Effector memory CD4-positive, alpha-beta T cell (primary cell): ENCODE data around the gene TAMM41.
"Not testable (repeated sequence)": the region's sequence is repeated elsewhere in the genome, so short reads cannot be mapped to it uniquely, and the experiment has no call there.

ENCODE experiments used
- DNase-seq, 3 donors: peaks; one replicate each; pipeline ENCODE4 v3.0.0-alpha.2; 2020
- H3K27ac ChIP-seq: 2 replicates; pipeline ENCODE4 v1.7.0; 2013; ENCODE audit warnings: mild to moderate bottlenecking, low read length, moderate library complexity; ENCODE audit not compliant: insufficient read depth, poor library complexity, severe bottlenecking
- H3K27me3 ChIP-seq: replicated peaks from 2 replicates; pipeline ENCODE4 v1.7.0; 2013; ENCODE audit warnings: mild to moderate bottlenecking, low read length; ENCODE audit not compliant: insufficient read depth, control insufficient read depth, poor library complexity, severe bottlenecking
- H3K36me3 ChIP-seq: 2 replicates; pipeline ENCODE4 v1.7.0; 2013; ENCODE audit warnings: mild to moderate bottlenecking, low read length, moderate library complexity; ENCODE audit not compliant: control insufficient read depth, insufficient read depth
- H3K4me1 ChIP-seq: 2 replicates; pipeline ENCODE4 v1.7.0; 2013; ENCODE audit warnings: low read length, mild to moderate bottlenecking; ENCODE audit not compliant: control insufficient read depth, insufficient read depth, poor library complexity, severe bottlenecking
- H3K4me3 ChIP-seq: 2 replicates; pipeline ENCODE4 v1.7.0; 2013; ENCODE audit warnings: low read length, low read depth, mild to moderate bottlenecking; ENCODE audit not compliant: insufficient read depth, poor library complexity, severe bottlenecking
- H3K9me3 ChIP-seq: 2 replicates; pipeline ENCODE4 v1.7.0; 2013; ENCODE audit warnings: mild to moderate bottlenecking, low read length, moderate library complexity; ENCODE audit not compliant: control insufficient read depth
- total RNA-seq, 3 donors: gene quantifications; one replicate each; lab custom pipeline; 2026; lab: John Stamatoyannopoulos, UW

Gene TAMM41
- 9.9 to 15.3 (median 10.5) reads per million in 3 donors for total RNA-seq

GRCh38 chr3:11846281-11847266 lies at the start of gene TAMM41:
Gene TAMM41, minus strand, starts transcription at chr3:11846885. Its CDS starts 249 bp downstream, at chr3:11846636.
- Histone ChIP-seq H3K4me1 (peaks cover 17% of the 10 kb centered on the region), H3K9me3 (no peaks in the 10 kb centered on the region), H3K4me3 (peak within 1 kb of the TSS; percentile 95), H3K36me3 (peaks cover 13% of the 10 kb centered on the region), H3K27ac (peak within 1 kb of the TSS; percentile 79), H3K27me3 (no peaks in the 10 kb centered on the region)
- DNase-seq: peak; percentile 62 to 76 (median 76)

- Histone ChIP-seq H3K9me3 (no peaks in the 10 kb centered on the region), H3K27ac (no peak overlapping the region), H3K36me3 (no peaks in the 10 kb centered on the region), H3K4me3 (no peak overlapping the region), H3K27me3 (no peaks in the 10 kb centered on the region), H3K4me1 (no peaks in the 10 kb centered on the region)
- no peak for DNase-seq
Measured at GRCh38 chr3:11878837-11879236, 32.2 kb upstream of the TAMM41 start.

DNA sequence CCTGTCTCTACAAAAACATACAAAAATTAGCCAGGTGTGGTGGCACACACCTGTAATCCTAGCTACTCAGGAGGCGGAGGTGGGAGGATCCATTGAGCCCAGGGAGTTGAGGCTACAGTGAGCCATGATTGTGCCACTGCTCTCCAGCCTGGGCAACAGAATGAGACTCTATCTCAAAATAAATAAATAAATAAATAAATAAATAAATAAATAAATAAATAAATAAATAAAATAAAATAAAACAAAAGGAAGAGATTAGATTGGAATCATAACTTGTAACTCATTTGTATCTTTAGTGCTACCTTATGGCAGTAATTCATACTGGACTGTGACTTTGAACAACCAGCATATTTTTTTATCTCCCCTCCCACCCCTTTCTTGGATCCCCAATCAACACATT lies 28.0 kb upstream of the TAMM41 start:
- H3K4me3 ChIP-seq, H3K27ac ChIP-seq, H3K27me3 ChIP-seq, H3K4me1 ChIP-seq, DNase-seq, H3K36me3 ChIP-seq, H3K9me3 ChIP-seq: not testable (repeated sequence)

DNA sequence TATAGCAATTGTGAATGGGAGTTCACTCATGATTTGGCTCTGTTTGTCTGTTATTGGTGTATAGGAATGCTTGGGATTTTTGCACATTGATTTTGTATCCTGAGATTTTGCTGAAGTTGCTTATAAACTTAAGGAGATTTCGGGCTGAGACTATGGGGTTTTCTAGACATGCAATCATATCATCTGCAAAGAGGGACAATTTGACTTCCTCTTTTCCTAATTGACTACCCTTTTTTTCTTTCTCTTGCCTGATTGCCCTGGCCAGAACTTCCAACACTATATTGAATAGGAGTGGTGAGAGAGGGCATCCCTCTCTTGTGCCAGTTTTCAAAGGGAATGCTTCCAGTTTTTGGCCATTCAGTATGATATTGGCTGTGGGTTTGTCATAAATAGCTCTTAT lies 17.1 kb upstream of the TAMM41 start:
- H3K27ac ChIP-seq, H3K4me1 ChIP-seq, H3K9me3 ChIP-seq, H3K27me3 ChIP-seq, H3K4me3 ChIP-seq, H3K36me3 ChIP-seq, DNase-seq: not testable (repeated sequence)

- DNase-seq, H3K4me1 ChIP-seq, H3K27me3 ChIP-seq, H3K4me3 ChIP-seq, H3K9me3 ChIP-seq, H3K27ac ChIP-seq, H3K36me3 ChIP-seq: not testable (repeated sequence)
Measured at GRCh38 chr3:11862584-11862983, 15.9 kb upstream of the TAMM41 start.

GRCh38 chr3:11862145-11862544 lies 15.5 kb upstream of the TAMM41 start:
- not testable (repeated sequence) for H3K27ac ChIP-seq, H3K4me1 ChIP-seq, H3K9me3 ChIP-seq, H3K36me3 ChIP-seq, H3K4me3 ChIP-seq, DNase-seq, H3K27me3 ChIP-seq

DNA sequence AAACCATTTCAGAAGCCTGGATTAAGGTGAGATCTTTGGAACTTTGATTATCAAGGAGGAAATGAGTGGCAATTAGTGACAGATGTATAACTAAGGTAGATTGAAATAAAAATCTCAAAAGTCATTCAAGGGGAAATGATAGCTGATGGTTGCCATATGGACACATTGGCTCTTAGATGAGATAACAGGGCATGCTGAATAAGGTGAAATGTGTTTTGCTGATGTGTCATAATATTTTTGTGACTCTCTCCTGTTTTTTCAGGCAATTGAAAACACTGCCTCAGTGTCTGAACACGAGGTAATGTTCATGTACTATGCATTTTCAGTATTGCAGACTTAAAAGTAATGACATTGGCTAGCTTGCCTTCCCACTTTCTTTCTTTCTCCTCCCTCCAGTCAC lies 13.5 kb upstream of the TAMM41 start:
- not testable (repeated sequence) for H3K4me3 ChIP-seq, H3K27ac ChIP-seq, DNase-seq

DNA sequence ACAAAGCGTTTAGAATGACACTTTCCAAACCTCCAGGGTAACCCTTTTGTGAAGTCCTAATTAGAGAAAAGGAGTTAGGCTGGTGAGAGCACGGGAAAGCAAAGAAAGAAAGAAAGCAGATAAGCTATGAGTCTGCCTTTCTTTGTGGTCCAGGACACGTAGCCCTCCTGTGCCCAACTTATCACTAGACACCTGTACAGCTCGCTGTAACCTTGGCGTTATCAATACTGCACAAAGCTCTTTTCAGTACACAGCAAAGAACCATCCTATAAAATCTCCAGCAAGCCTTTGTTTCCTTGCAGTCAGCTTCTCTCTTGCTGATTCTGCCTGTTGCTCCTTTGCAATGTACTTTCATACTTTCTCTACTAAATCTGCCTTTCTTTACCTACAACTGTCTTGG lies 6.8 kb upstream of the TAMM41 start:
- Histone ChIP-seq H3K36me3 (no peaks in the 10 kb centered on the region), H3K4me1 (no peaks in the 10 kb centered on the region), H3K4me3 (no peak overlapping the region), H3K27ac (no peak overlapping the region), H3K9me3 (no peaks in the 10 kb centered on the region), H3K27me3 (no peaks in the 10 kb centered on the region)
- DNase-seq: no peak

More for the DNA sequence above, 13.5 kb upstream of the TAMM41 start:
- not testable (repeated sequence) for H3K27me3 ChIP-seq, H3K9me3 ChIP-seq, H3K36me3 ChIP-seq, H3K4me1 ChIP-seq

GRCh38 chr3:11850003-11850402 lies 3.3 kb upstream of the TAMM41 start:
- H3K9me3 ChIP-seq: no peaks in the 10 kb centered on the region
- H3K36me3 ChIP-seq: no peaks in the 10 kb centered on the region
- no peak overlapping the region for H3K27ac ChIP-seq
- peaks cover 12% of the 10 kb centered on the region for H3K4me1 ChIP-seq
- no peaks in the 10 kb centered on the region for H3K27me3 ChIP-seq
- no peak for DNase-seq
- H3K4me3 ChIP-seq: no peak overlapping the region

- peak overlapping the region; percentile 79 for H3K27ac ChIP-seq
- H3K4me1 ChIP-seq: peaks cover 17% of the 10 kb centered on the region
- no peaks in the 10 kb centered on the region for H3K27me3 ChIP-seq
- no peaks in the 10 kb centered on the region for H3K9me3 ChIP-seq
- H3K36me3 ChIP-seq: peaks cover 6% of the 10 kb centered on the region
- DNase-seq: no peak
- H3K4me3 ChIP-seq: peak overlapping the region; percentile 95
Measured at GRCh38 chr3:11847607-11848006, 922 bp upstream of the TAMM41 start.
